HepG2 (cell line): ENCODE results near the gene CD33. TPM values are rescaled to one million over a fixed set of nuclear protein-coding genes. Genes with fewer than 3 reads are reported as not detected.

Experiments
- ATAC-seq: fragments of 200-7000 bp; cut with Tn5 transposase; 3 replicates; pipeline ENCODE4 v1.9.1; 2020; ENCODE audit warnings: mild to moderate bottlenecking, moderate library complexity
- BruUV-seq: library from RNA; stranded (reverse); fragments of 400-500 nt; replicated peaks from 2 replicates; lab custom pipeline; 2021; lab: Mats Ljungman, UMichigan
- CTCF ChIA-PET: fragments of 300-600 bp; formaldehyde crosslinking; extraction: SDS; loops from one replicate; lab custom pipeline; 2021; ENCODE audit warnings: low total read pairs, inconsistent platforms, low intra/inter-chr PET ratio; lab: Yijun Ruan, JAX
- POLR2A ChIA-PET: fragments of 350-600 bp; sonication (Branson Sonifier 250); formaldehyde crosslinking; loops from one replicate; lab custom pipeline; 2020; ENCODE audit warnings: antibody characterized with exemption, inconsistent platforms; lab: Yijun Ruan, JAX
- DNase-seq: peaks from one replicate; pipeline ENCODE4 v3.0.0-alpha.2; 2015; ENCODE audit warnings: low spot score
- FAIRE-seq: peaks from 3 replicates; lab custom pipeline; 2011; peaks lifted over from hg19 to GRCh38; lab: Jason Lieb, UNC
- H2AFZ ChIP-seq: one replicate; pipeline ENCODE4 v1.6.1; 2011; ENCODE audit warnings: low read length, inconsistent platforms
- H3K27ac ChIP-seq: fragments of 300-600 bp; 3 replicates; pipeline ENCODE4 v1.8.0; 2011; ENCODE audit warnings: mixed run types, mild to moderate bottlenecking, mixed read lengths, low read length, inconsistent platforms; ENCODE audit not compliant: insufficient read depth; ENCODE audit errors: extremely low read length
- H3K27me3 ChIP-seq, 2 experiments: fragments of 200-600 bp in 1 of 2; 2 replicates in 1 of 2; 3 replicates in 1 of 2; pipeline versions ENCODE4 v1.6.0 to v1.8.0; 2011; ENCODE audit warnings: low read length in 2 of 2, mild to moderate bottlenecking in 2 of 2, moderate library complexity in 2 of 2, inconsistent platforms in 1 of 2; ENCODE audit not compliant: insufficient read depth in 2 of 2, control insufficient read depth in 1 of 2
- H3K36me3 ChIP-seq, 2 experiments: fragments of 200-600 bp in 1 of 2; replicated peaks in 1 of 2; 2 replicates in 1 of 2; 3 replicates in 1 of 2; pipeline versions ENCODE4 v1.5.1 to v1.8.0; 2011; ENCODE audit warnings: low read length in 2 of 2, inconsistent platforms in 1 of 2; ENCODE audit not compliant: insufficient read depth in 2 of 2, control insufficient read depth in 1 of 2
- H3K4me1 ChIP-seq: 2 replicates; pipeline ENCODE4 v1.5.1; 2012; ENCODE audit warnings: low read length, inconsistent platforms; ENCODE audit not compliant: insufficient read depth
- H3K4me2 ChIP-seq: 2 replicates; pipeline ENCODE4 v1.6.0; 2011; ENCODE audit warnings: low read depth, low read length, inconsistent platforms
- H3K4me3 ChIP-seq, 3 experiments: fragments of 200-600 bp in 1 of 3; sonication (generic), shearing (Covaris generic) in 1 of 3; replicated peaks in 1 of 3; 2 replicates each; pipeline ENCODE4 v1.5.1; 2011 to 2016; ENCODE audit warnings: low read length in 3 of 3, inconsistent platforms in 2 of 3, low read depth in 2 of 3, mild to moderate bottlenecking in 2 of 3, control low read depth in 1 of 3, mixed read lengths in 1 of 3; ENCODE audit not compliant: insufficient read depth in 1 of 3
- H3K79me2 ChIP-seq: one replicate; pipeline ENCODE4 v1.6.1; 2011; ENCODE audit warnings: low read length, inconsistent platforms; ENCODE audit not compliant: insufficient read depth
- H3K9ac ChIP-seq: 2 replicates; pipeline ENCODE4 v1.6.0; 2011; ENCODE audit warnings: mild to moderate bottlenecking, low read depth, low read length, inconsistent platforms; ENCODE audit not compliant: insufficient read depth
- H3K9me3 ChIP-seq: 2 replicates; pipeline ENCODE4 v1.5.1; 2012; ENCODE audit warnings: mild to moderate bottlenecking, low read length
- H4K20me1 ChIP-seq: 2 replicates; pipeline ENCODE4 v1.6.0; 2011; ENCODE audit warnings: inconsistent platforms, mild to moderate bottlenecking, low read length, moderate library complexity; ENCODE audit not compliant: insufficient read depth
- ERF ChIP-seq: IDR thresholded peaks from 2 replicates; pipeline ENCODE4 v1.6.1; 2018; ENCODE audit warnings: missing biosample characterization, missing genetic modification reagents
- HDAC1 ChIP-seq: sonication (generic); formaldehyde crosslinking; IDR thresholded peaks from 2 replicates; pipeline ENCODE4 v1.5.1; 2020; ENCODE audit warnings: mild to moderate bottlenecking, missing genetic modification reagents
- RORA ChIP-seq: sonication (generic); formaldehyde crosslinking; IDR thresholded peaks from 2 replicates; pipeline ENCODE4 v1.5.0; 2020; ENCODE audit warnings: mild to moderate bottlenecking, missing genetic modification reagents, moderate library complexity
- SKI ChIP-seq: fragments of 450-650 bp; IDR thresholded peaks from one replicate; pipeline ENCODE4 v1.6.1; 2018; ENCODE audit warnings: mild to moderate bottlenecking; ENCODE audit not compliant: partially characterized antibody
- SOX13 ChIP-seq, 3 experiments: fragments of 450-650 bp in 1 of 3; sonication (generic) in 1 of 3; formaldehyde crosslinking in 1 of 3; IDR thresholded peaks in 2 of 3; conservative IDR thresholded peaks in 1 of 3; 2 replicates each; pipeline versions ENCODE4 v1.5.0 to v1.6.1; 2016 to 2020; ENCODE audit warnings: antibody characterized with exemption in 1 of 3, mild to moderate bottlenecking in 1 of 3, missing compliant biosample characterization in 1 of 3, missing genetic modification reagents in 1 of 3, moderate library complexity in 1 of 3
- TP53 ChIP-seq: sonication (generic); formaldehyde crosslinking; conservative IDR thresholded peaks from 2 replicates; pipeline ENCODE4 v1.4.0; 2020; ENCODE audit warnings: missing genetic modification reagents
- ZNF414 ChIP-seq: sonication (generic); formaldehyde crosslinking; IDR thresholded peaks from 2 replicates; pipeline ENCODE4 v1.5.0; 2020; ENCODE audit warnings: missing genetic modification reagents
- WGBS: methylation state at CpG from one replicate; pipeline ENCODE4 v1.1.6; 2017; ENCODE audit warnings: low lambda C conversion rate; 5-methylcytosine and 5-hydroxymethylcytosine counted together
- in situ Hi-C: cut with HindIII; loops from 2 replicates; pipeline ENCODE4 v1.10.0; 2017; ENCODE audit warnings: low pct_unique_long_range_greater_than_20kb; ENCODE audit not compliant: extremely low pct_ligation_motif_present
- intact Hi-C: fragments of 100-400 bp; cut with micrococcal nuclease; formaldehyde crosslinking; loops from one replicate; pipeline ENCODE4 v1.10.0; 2022; ENCODE audit not compliant: unreplicated experiment
- polyA plus RNA-seq, 8 experiments: library from polyadenylated mRNA; depleted of rRNA in 3 of 8; stranded (reverse) in 7 of 8; unstranded in 1 of 8; fragments of >200 nt; fragmentation: Illumina TruSeq in 4 of 8; extraction: Trizol in 4 of 8; gene quantifications; 2 replicates each; pipeline versions ENCODE4 v1.2.1 to v1.2.3, GENCODE V29; 2011 to 2016; ENCODE audit warnings: low read depth in 4 of 8, missing spikeins in 1 of 8, mixed read lengths in 1 of 8; ENCODE audit not compliant: insufficient read depth in 1 of 8
- total RNA-seq, 5 experiments: library from RNA; depleted of rRNA; stranded (reverse); fragments of >200 nt; fragmentation: Illumina TruSeq; extraction: Trizol; gene quantifications; 2 replicates each; pipeline ENCODE4 v1.2.3, GENCODE V29; 2016; ENCODE audit warnings: low read depth in 1 of 5

Gene CD33
- total and polyA plus RNA-seq, 2 of the 13 experiments (the other 11 are each of a cell fraction or from before 2014, with no cell fraction given) = 0.29 TPM; not detected in 1

- no peak overlapping the region for H3K4me2 ChIP-seq
- no peaks in the 10 kb centered on the region for H3K4me1 ChIP-seq
- H3K9me3 ChIP-seq = no peaks in the 10 kb centered on the region
- peaks cover 1 to 14% of the 10 kb centered on the region in 2 experiments; a peak in 3 of 5 replicates for H3K27me3 ChIP-seq
- no peaks in the 10 kb centered on the region for H4K20me1 ChIP-seq
- ChIA-PET POLR2A (no interaction called here), CTCF (no interaction called here)
- no peaks in the 10 kb centered on the region for H3K79me2 ChIP-seq
- no peak overlapping the region for H3K27ac ChIP-seq
- H3K36me3 ChIP-seq = no peaks in the 10 kb centered on the region
- ATAC-seq (no peak), FAIRE-seq (no peak), DNase-seq (no peak)
- intact Hi-C loops = no loop called here
- in situ Hi-C loops = no loop called here
- no peak overlapping the region for H3K4me3 ChIP-seq
- WGBS = 18% methylated on average over 4 of the region's 8 CpGs
- H3K9ac ChIP-seq = no peak overlapping the region
- TF ChIP-seq SOX13 (IDR thresholded peaks at IDR 0.05) (no peak), SOX13 (CRISPR knock-in tag; conservative IDR thresholded peaks at IDR 0.05 in 1 of 2, IDR thresholded peaks at IDR 0.05 in 1 of 2) (no peak), TP53 (CRISPR knock-in tag) (no peak), SKI (no peak), RORA (CRISPR knock-in tag) (no peak), HDAC1 (CRISPR knock-in tag) (no peak), ZNF414 (no peak), ERF (CRISPR knock-in tag) (no peak)
- H2AFZ ChIP-seq = no peak overlapping the region
- BruUV-seq = no TSS peak
Observed at GRCh38 chr19:51183629-51184028, 41.3 kb upstream of the CD33 start.
